GM12892 (cell line): Measurements from ENCODE around the gene RMND5B.

Experiments
- POLR2A ChIP-seq: IDR thresholded peaks from 2 replicates; pipeline ENCODE4 v1.6.1; 2011; ENCODE audit warnings: low read depth, low read length, control low read depth
- POLR2AphosphoS5 ChIP-seq: IDR thresholded peaks from 2 replicates; pipeline ENCODE4 v1.6.1; 2011; ENCODE audit warnings: low read depth, low read length, control low read depth
- TAF1 ChIP-seq: IDR thresholded peaks from 2 replicates; pipeline ENCODE4 v1.6.1; 2011; ENCODE audit warnings: low read depth, mild to moderate bottlenecking, control low read depth, low read length, borderline replicate concordance

DNA sequence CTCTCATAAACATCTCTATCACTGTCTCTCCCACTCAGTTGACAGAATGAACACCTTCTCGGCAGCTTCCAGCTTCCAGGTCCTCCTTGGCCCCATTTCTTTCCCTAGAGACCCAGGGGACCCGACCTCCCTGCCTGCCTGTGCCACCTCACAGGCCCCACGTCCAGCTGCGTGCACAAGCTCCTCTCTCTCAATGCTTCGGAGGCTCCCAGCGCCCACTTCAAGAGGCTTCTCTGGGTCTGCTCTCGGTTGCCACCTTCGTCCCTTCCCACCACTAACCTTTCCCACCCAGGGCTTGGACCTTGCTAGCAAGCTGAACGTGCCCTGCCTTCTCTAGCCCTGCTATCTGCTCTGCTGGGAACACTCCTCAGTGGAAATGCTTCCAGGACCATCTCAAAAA, 20.3 kb upstream of the RMND5B start:
- TF ChIP-seq TAF1 (no peak), POLR2AphosphoS5 (no peak), POLR2A (no peak)
